Sigmoid colon (tissue), 7 donors: ENCODE measurements around the gene ASTN1. TPM values are rescaled to one million over a fixed set of nuclear protein-coding genes. Genes with fewer than 3 reads are reported as not detected.

Source experiments
- DNase-seq: peaks from one replicate; pipeline ENCODE4 v3.0.0-alpha.2; 2019
- H3K27ac ChIP-seq, 4 donors: fragments of 200-600 bp; sonication (generic); one replicate each; pipeline ENCODE4 v1.5.1; 2016 to 2019; ENCODE audit warnings: mild to moderate bottlenecking in 1 of 4
- H3K27me3 ChIP-seq, 3 donors: fragments of 200-600 bp; sonication (generic); one replicate each; pipeline ENCODE4 v1.5.1; 2019; ENCODE audit warnings: mild to moderate bottlenecking in 1 of 3
- H3K36me3 ChIP-seq, 4 donors: fragments of 200-600 bp; sonication (generic); one replicate each; pipeline ENCODE4 v1.5.1; 2016 to 2019
- H3K4me1 ChIP-seq, 4 donors: fragments of 200-600 bp; sonication (generic); one replicate each; pipeline ENCODE4 v1.5.1; 2017 to 2019
- H3K4me3 ChIP-seq, 4 donors: fragments of 200-600 bp; sonication (generic); one replicate each; pipeline ENCODE4 v1.5.1; 2017 to 2019; ENCODE audit warnings: mild to moderate bottlenecking in 2 of 4, moderate library complexity in 1 of 4
- H3K9me3 ChIP-seq, 4 donors: fragments of 200-600 bp in 3 of 4; sonication (generic) in 3 of 4; one replicate each; pipeline versions ENCODE4 v1.5.1 to v1.6.1; 2013 to 2019
- CTCF ChIP-seq, 4 experiments: fragments of 450-650 bp in 3 of 4; fragments of 200-600 bp in 1 of 4; IDR thresholded peaks; one replicate each; pipeline ENCODE4 v1.5.1; 2016 to 2019; ENCODE audit warnings: antibody characterized with exemption in 4 of 4, mild to moderate bottlenecking in 3 of 4, moderate library complexity in 2 of 4
- EP300 ChIP-seq, 4 donors: sonication (generic); formaldehyde crosslinking; IDR thresholded peaks; one replicate each; pipeline ENCODE4 v1.6.1; 2017; ENCODE audit warnings: antibody characterized with exemption in 4 of 4
- POLR2A ChIP-seq, 2 donors: fragments of 450-650 bp; IDR thresholded peaks; one replicate each; pipeline ENCODE4 v1.6.1; 2016; ENCODE audit warnings: antibody characterized with exemption in 2 of 2, mild to moderate bottlenecking in 2 of 2, moderate library complexity in 2 of 2
- POLR2AphosphoS5 ChIP-seq, 4 donors: sonication (generic); formaldehyde crosslinking; IDR thresholded peaks; one replicate each; pipeline ENCODE4 v1.6.1; 2017; ENCODE audit warnings: antibody characterized with exemption in 4 of 4
- WGBS, 2 donors: extraction: QIAGEN DNeasy Blood & Tissue Kit; methylation state at CpG; one replicate each; pipeline ENCODE4 v1.1.7; 2013; 5-methylcytosine and 5-hydroxymethylcytosine counted together
- intact Hi-C: fragments of 100-400 bp; cut with DNase I; formaldehyde crosslinking; loops from one replicate; pipeline ENCODE4 v1.15.1; 2023
- polyA plus RNA-seq, 3 donors: library from polyadenylated mRNA; stranded (reverse); fragments of 200-250 nt; gene quantifications; one replicate each; pipeline ENCODE4 v1.2.3, GENCODE V29; 2013
- total RNA-seq, 4 donors: library from RNA; depleted of rRNA; stranded (reverse); fragments of >200 nt; gene quantifications; one replicate each; pipeline ENCODE4 v1.1.0, GENCODE V29; 2016
- donor health status: healthy with polysubstance abuse.
- donor health status: Bipolar disorder and iron deficiency.
- donor health status: healthy.

Gene ASTN1
- total and polyA plus RNA-seq, 7 donors: 0.49 to 2.2 (median 1.4) TPM; not detected in 2

GRCh38 chr1:176884911-176885310 lies 279.6 kb downstream of the ASTN1 start:
- DNase-seq: no peak
- Histone ChIP-seq H3K4me3 (no peak overlapping the region), H3K27ac (no peak overlapping the region), H3K9me3 (no peaks in the 10 kb centered on the region), H3K27me3 (no peaks in the 10 kb centered on the region), H3K4me1 (peaks cover 0 to 6% (median 6%) of the 10 kb centered on the region in 4 donors), H3K36me3 (no peaks in the 10 kb centered on the region)
- intact Hi-C loops: no loop called here
- WGBS, 2 donors: 70 to 91% methylated on average over 1 of the region's 1 CpG
- TF ChIP-seq POLR2A (IDR thresholded peaks at IDR 0.05): no peak
- no peak for TF ChIP-seq CTCF (IDR thresholded peaks at IDR 0.05)
- TF ChIP-seq POLR2AphosphoS5 (IDR thresholded peaks at IDR 0.05): no peak
- no peak for TF ChIP-seq EP300 (IDR thresholded peaks at IDR 0.05)

- no peaks in the 10 kb centered on the region for H3K9me3 ChIP-seq
- peaks cover 0 to 6% (median 6%) of the 10 kb centered on the region in 4 donors for H3K4me1 ChIP-seq
- no peak for TF ChIP-seq POLR2A (IDR thresholded peaks at IDR 0.05)
- no peak for TF ChIP-seq EP300 (IDR thresholded peaks at IDR 0.05)
- TF ChIP-seq POLR2AphosphoS5 (IDR thresholded peaks at IDR 0.05): no peak
- TF ChIP-seq CTCF (IDR thresholded peaks at IDR 0.05): no peak
- H3K36me3 ChIP-seq: no peaks in the 10 kb centered on the region
- H3K27me3 ChIP-seq: no peaks in the 10 kb centered on the region
- 74 to 77% methylated on average over 4 of the region's 4 CpGs for WGBS, 2 donors
- no peak overlapping the region for H3K4me3 ChIP-seq
- intact Hi-C loops: no loop called here
- DNase-seq: no peak
- no peak overlapping the region for H3K27ac ChIP-seq
Observed at GRCh38 chr1:176884286-176884685, 280.2 kb downstream of the ASTN1 start.

GRCh38 chr1:176880955-176881595 lies 283.4 kb downstream of the ASTN1 start:
- no peaks in the 10 kb centered on the region for H3K36me3 ChIP-seq
- H3K9me3 ChIP-seq: no peaks in the 10 kb centered on the region
- no peaks in the 10 kb centered on the region for H3K27me3 ChIP-seq
- no peak for TF ChIP-seq POLR2AphosphoS5 (IDR thresholded peaks at IDR 0.05)
- TF ChIP-seq EP300 (IDR thresholded peaks at IDR 0.05): no peak
- TF ChIP-seq CTCF (IDR thresholded peaks at IDR 0.05): peak; percentile 57 to 90 (median 82)
- WGBS, 2 donors: 11 to 17% methylated on average over 9 of the region's 9 CpGs
- no peak overlapping the region for H3K4me3 ChIP-seq
- DNase-seq: peak; percentile 81
- intact Hi-C loops: loop anchor here (1.0 kb wide), 2 partner anchors 322 to 506 kb away; no protein-coding TSS in a partner anchor
- peaks cover 0 to 6% (median 6%) of the 10 kb centered on the region in 4 donors for H3K4me1 ChIP-seq
- H3K27ac ChIP-seq: no peak overlapping the region

- intact Hi-C loops: no loop called here
- Histone ChIP-seq H3K9me3 (no peaks in the 10 kb centered on the region), H3K36me3 (no peaks in the 10 kb centered on the region), H3K27ac (no peak overlapping the region), H3K4me1 (peaks cover 0 to 6% (median 6%) of the 10 kb centered on the region in 4 donors), H3K4me3 (no peak overlapping the region), H3K27me3 (no peaks in the 10 kb centered on the region)
- TF ChIP-seq POLR2AphosphoS5 (IDR thresholded peaks at IDR 0.05) (no peak), CTCF (IDR thresholded peaks at IDR 0.05) (no peak), POLR2A (IDR thresholded peaks at IDR 0.05) (no peak), EP300 (IDR thresholded peaks at IDR 0.05) (no peak)
- DNase-seq: no peak
- WGBS, 2 donors: 89 to 95% methylated on average over 13 of the region's 13 CpGs
Observed at GRCh38 chr1:176879784-176880620, 284.5 kb downstream of the ASTN1 start.
